ENCODE data around the gene NUDT4. TPM values are rescaled to one million over a fixed set of nuclear protein-coding genes. Genes with fewer than 3 reads are reported as not detected.

The NUDT4 gene
- total and polyA plus RNA-seq, 2 of the 8 experiments (the other 6 are each of a cell fraction or from before 2014, with no cell fraction given), result 17.3 to 71.7 TPM

DNA sequence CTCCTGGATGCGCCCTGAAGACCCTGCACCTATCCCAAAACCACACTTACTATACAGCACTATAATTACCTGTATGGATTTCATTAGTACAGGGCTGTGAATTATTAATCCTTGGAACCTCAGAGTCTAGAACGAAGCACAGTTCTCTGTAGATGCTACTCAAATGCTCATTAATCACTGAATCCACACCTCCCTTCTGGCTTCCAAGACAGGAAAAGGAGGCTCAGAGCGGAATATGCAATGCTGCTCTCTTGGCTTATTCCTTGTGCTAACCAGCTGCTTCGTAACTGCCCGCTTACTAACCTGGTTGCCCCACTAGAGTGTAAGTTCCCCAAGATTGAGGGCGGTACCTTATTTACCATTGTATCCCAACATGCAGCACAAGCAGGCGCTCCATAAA is 39.1 kb upstream of the NUDT4 start (continued):
- TF ChIP-seq CHD7 (IDR thresholded peaks at IDR 0.05; ENCODE audit: insufficient replicate concordance, low read length) (no peak), SRF (IDR thresholded peaks at IDR 0.05; ENCODE audit: low read depth, low read length) (no peak), SP2 (IDR thresholded peaks at IDR 0.05; ENCODE audit: low read length) (no peak), RAD21 (IDR thresholded peaks at IDR 0.05 in 1 of 2, conservative IDR thresholded peaks at IDR 0.05 in 1 of 2; ENCODE audit: low read depth in 2 of 2, low read length in 2 of 2) (no peak), CHD1 (IDR thresholded peaks at IDR 0.05; ENCODE audit: low read depth, low read length) (no peak), KDM5A (IDR thresholded peaks at IDR 0.05; ENCODE audit: low read length) (no peak), ZNF274 (IDR thresholded peaks at IDR 0.05; ENCODE audit: borderline replicate concordance, extremely low read depth, low read length) (no peak), POLR2AphosphoS5 (IDR thresholded peaks at IDR 0.05; ENCODE audit: low read depth, low read length) (no peak)
- TF ChIP-seq, protein P1, sequence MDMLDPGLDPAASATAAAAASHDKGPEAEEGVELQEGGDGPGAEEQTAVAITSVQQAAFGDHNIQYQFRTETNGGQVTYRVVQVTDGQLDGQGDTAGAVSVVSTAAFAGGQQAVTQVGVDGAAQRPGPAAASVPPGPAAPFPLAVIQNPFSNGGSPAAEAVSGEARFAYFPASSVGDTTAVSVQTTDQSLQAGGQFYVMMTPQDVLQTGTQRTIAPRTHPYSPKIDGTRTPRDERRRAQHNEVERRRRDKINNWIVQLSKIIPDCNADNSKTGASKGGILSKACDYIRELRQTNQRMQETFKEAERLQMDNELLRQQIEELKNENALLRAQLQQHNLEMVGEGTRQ (IDR thresholded peaks at IDR 0.05; ENCODE audit: low read length), result no peak

Measured in H1 (cell line).